Upper lobe of right lung (tissue), 1 donor: ENCODE measurements around the gene GRN. TPM values are rescaled to one million over a fixed set of nuclear protein-coding genes. Genes with fewer than 3 reads are reported as not detected.
A peak's percentile ranks its signal among the peaks of the same experiment; 100 is the strongest.

Experiments
- ATAC-seq: fragments of 200-7000 bp; cut with Tn5 transposase; one replicate; pipeline ENCODE4 v1.9.1; 2020; ENCODE audit warnings: mild to moderate bottlenecking, moderate library complexity
- DNase-seq: peaks from one replicate; pipeline ENCODE4 v3.0.0-alpha.2; 2020
- H3K27ac ChIP-seq: fragments of 200-600 bp; one replicate; pipeline ENCODE4 v1.8.0; 2022
- H3K27me3 ChIP-seq: fragments of 200-600 bp; one replicate; pipeline ENCODE4 v1.8.0; 2022; ENCODE audit warnings: mild to moderate bottlenecking
- H3K36me3 ChIP-seq: fragments of 200-600 bp; one replicate; pipeline ENCODE4 v1.8.0; 2022
- H3K4me1 ChIP-seq: fragments of 200-600 bp; one replicate; pipeline ENCODE4 v1.8.0; 2022
- H3K4me3 ChIP-seq: fragments of 200-600 bp; one replicate; pipeline ENCODE4 v1.8.0; 2022; ENCODE audit warnings: mild to moderate bottlenecking
- H3K9me3 ChIP-seq: fragments of 200-600 bp; one replicate; pipeline ENCODE4 v1.8.0; 2022
- CTCF ChIP-seq: fragments of 200-600 bp; IDR thresholded peaks from one replicate; pipeline ENCODE4 v1.8.0; 2022; ENCODE audit warnings: antibody characterized with exemption
- intact Hi-C: fragments of 100-400 bp; cut with DNase I; formaldehyde crosslinking; loops from one replicate; pipeline ENCODE4 v1.11.0; 2022
- total RNA-seq: library from RNA; stranded (reverse); fragmentation: NEBNext Ultra II Directional; extraction: Animal tissue kit (Norgen Biotek cat#: 25700); gene quantifications from one replicate; pipeline ENCODE4 v1.2.1, GENCODE V29; 2021
- donor health status: DM: no; HTN: yes; CAD: no; lungs with severe emphysema.

GRN gene
- total RNA-seq, 1 donor from 2014 or later, result 722 TPM

GRCh38 chr17:44312396-44313104, 32.6 kb upstream of the GRN start:
- Histone ChIP-seq H3K27me3 (peaks cover 36% of the 10 kb centered on the region), H3K4me1 (peaks cover 14% of the 10 kb centered on the region), H3K36me3 (no peaks in the 10 kb centered on the region), H3K27ac (no peak overlapping the region), H3K4me3 (no peak overlapping the region), H3K9me3 (no peaks in the 10 kb centered on the region)
- no peak for ATAC-seq
- TF ChIP-seq CTCF, result no peak
- DNase-seq, result no peak
- intact Hi-C loops, result no loop called here

- no peak overlapping the region for H3K4me3 ChIP-seq
- H3K36me3 ChIP-seq, result no peaks in the 10 kb centered on the region
- DNase-seq (no peak), ATAC-seq (no peak)
- no peak overlapping the region for H3K27ac ChIP-seq
- intact Hi-C loops, result no loop called here
- no peak for TF ChIP-seq CTCF
- H3K9me3 ChIP-seq, result no peaks in the 10 kb centered on the region
- H3K27me3 ChIP-seq, result peaks cover 41% of the 10 kb centered on the region
- peaks cover 2% of the 10 kb centered on the region for H3K4me1 ChIP-seq
Observed at GRCh38 chr17:44314031-44314430, 31.1 kb upstream of the GRN start.

- no peak for ATAC-seq
- TF ChIP-seq CTCF, result no peak
- H3K4me1 ChIP-seq, result no peaks in the 10 kb centered on the region
Observed at GRCh38 chr17:44314524-44314868, 30.6 kb upstream of the GRN start.

GRCh38 chr17:44314869-44315661, 30.0 kb upstream of the GRN start:
- Histone ChIP-seq H3K4me3 (peak overlapping the region; percentile 8), H3K27me3 (peaks cover 41% of the 10 kb centered on the region), H3K9me3 (no peaks in the 10 kb centered on the region), H3K36me3 (peaks cover 8% of the 10 kb centered on the region), H3K27ac (no peak overlapping the region), H3K4me1 (no peaks in the 10 kb centered on the region)
- DNase-seq, result peak; percentile 82
- intact Hi-C loops, result no loop called here
- ATAC-seq, result peak; percentile 59
- TF ChIP-seq CTCF, result no peak

More at GRCh38 chr17:44314524-44314868, 30.6 kb upstream of the GRN start:
- Histone ChIP-seq H3K9me3 (no peaks in the 10 kb centered on the region), H3K27ac (no peak overlapping the region), H3K27me3 (peaks cover 41% of the 10 kb centered on the region), H3K36me3 (peaks cover 3% of the 10 kb centered on the region), H3K4me3 (no peak overlapping the region)
- intact Hi-C loops, result no loop called here
- no peak for DNase-seq

GRCh38 chr17:44315760-44316731, 29.1 kb upstream of the GRN start:
- Histone ChIP-seq H3K27me3 (peaks cover 41% of the 10 kb centered on the region), H3K36me3 (peaks cover 18% of the 10 kb centered on the region), H3K4me3 (no peak overlapping the region), H3K27ac (no peak overlapping the region), H3K4me1 (no peaks in the 10 kb centered on the region), H3K9me3 (no peaks in the 10 kb centered on the region)
- intact Hi-C loops, result no loop called here
- TF ChIP-seq CTCF, result no peak
- no peak for DNase-seq
- no peak for ATAC-seq
